B cell (primary cell): ENCODE measurements around the gene PPFIA2. TPM values are rescaled to one million over a fixed set of nuclear protein-coding genes. Genes with fewer than 3 reads are reported as not detected.

Source experiments
- ATAC-seq: fragments of 200-7000 bp; cut with Tn5 transposase; one replicate; pipeline ENCODE4 v1.10.0; 2021; ENCODE audit warnings: low read depth, mild to moderate bottlenecking, moderate number of reproducible peaks, moderate library complexity
- CTCF ChIA-PET: fragments of 350-600 bp; sonication (Branson Sonifier 250); formaldehyde crosslinking; loops from one replicate; lab custom pipeline; 2021; ENCODE audit warnings: antibody characterized with exemption, inconsistent platforms; lab: Charles Lee
- POLR2A ChIA-PET: fragments of 350-600 bp; sonication (Branson Sonifier 250); formaldehyde crosslinking; loops from one replicate; lab custom pipeline; 2021; ENCODE audit warnings: antibody characterized with exemption; lab: Charles Lee
- DNase-seq: peaks from one replicate; pipeline ENCODE4 v3.0.0; 2013
- H2AFZ ChIP-seq: 2 replicates; pipeline ENCODE4 v1.6.1; 2012; ENCODE audit warnings: mild to moderate bottlenecking, low read depth, low read length; ENCODE audit not compliant: insufficient read depth, poor library complexity, severe bottlenecking
- H3K27ac ChIP-seq, 2 donors: 1 replicate in 1 of 2; 2 replicates in 1 of 2; pipeline ENCODE4 v1.5.1; 2012 to 2013; ENCODE audit warnings: low read length in 2 of 2, mild to moderate bottlenecking in 2 of 2, moderate library complexity in 1 of 2
- H3K27me3 ChIP-seq, 4 experiments: fragments of 200-600 bp in 1 of 4; sonication (generic) in 1 of 4; replicated peaks in 1 of 4; 1 replicate in 2 of 4; 2 replicates in 2 of 4; pipeline versions ENCODE4 v1.6.1 to v1.7.0; 2013 to 2016; ENCODE audit warnings: low read length in 3 of 4, mild to moderate bottlenecking in 2 of 4, mixed read lengths in 1 of 4, moderate library complexity in 1 of 4; ENCODE audit not compliant: insufficient read depth in 4 of 4, control insufficient read depth in 3 of 4; ENCODE audit errors: control extremely low read depth in 1 of 4
- H3K36me3 ChIP-seq, 2 experiments: replicated peaks in 1 of 2; 1 replicate in 1 of 2; 2 replicates in 1 of 2; pipeline versions ENCODE4 v1.6.1 to v1.7.1; 2013; ENCODE audit warnings: low read length in 1 of 2; ENCODE audit not compliant: insufficient read depth in 2 of 2, control insufficient read depth in 1 of 2; ENCODE audit errors: control extremely low read depth in 1 of 2, extremely low read depth in 1 of 2
- H3K4me1 ChIP-seq, 2 donors: fragments of 200-600 bp in 1 of 2; sonication (generic) in 1 of 2; 1 replicate in 1 of 2; 2 replicates in 1 of 2; pipeline versions ENCODE4 v1.5.1 to v1.6.1; 2013 to 2017; ENCODE audit warnings: low read length in 2 of 2; ENCODE audit not compliant: control insufficient read depth in 2 of 2, insufficient read depth in 2 of 2
- H3K4me2 ChIP-seq: replicated peaks from 2 replicates; pipeline ENCODE3; 2012; ENCODE audit warnings: mild to moderate bottlenecking, low read depth, low read length; ENCODE audit not compliant: poor library complexity, severe bottlenecking
- H3K4me3 ChIP-seq, 5 experiments: fragments of 200-600 bp in 1 of 5; sonication (generic) in 1 of 5; 1 replicate in 3 of 5; 2 replicates in 2 of 5; pipeline versions ENCODE4 v1.5.1 to v1.7.0; 2011 to 2016; ENCODE audit warnings: low read length in 4 of 5, mild to moderate bottlenecking in 4 of 5, low read depth in 2 of 5, control low read depth in 1 of 5, moderate library complexity in 1 of 5; ENCODE audit not compliant: insufficient read depth in 1 of 5; ENCODE audit errors: control extremely low read depth in 1 of 5, extremely low read depth in 1 of 5
- H3K79me2 ChIP-seq: fragments of 200-600 bp; sonication (generic); one replicate; pipeline ENCODE4 v1.6.0; 2016; ENCODE audit warnings: low read length; ENCODE audit not compliant: control insufficient read depth, insufficient read depth
- H3K9ac ChIP-seq: fragments of 200-600 bp; sonication (generic); 2 replicates; pipeline ENCODE4 v1.6.1; 2017; ENCODE audit warnings: mild to moderate bottlenecking, low read length, moderate library complexity
- H3K9me3 ChIP-seq, 3 donors: one replicate each; pipeline versions ENCODE4 v1.6.1 to v1.7.1; 2013; ENCODE audit warnings: low read length in 2 of 3; ENCODE audit not compliant: control insufficient read depth in 2 of 3, insufficient read depth in 1 of 3; ENCODE audit errors: control extremely low read depth in 1 of 3
- H4K20me1 ChIP-seq: 2 replicates; pipeline ENCODE4 v1.6.0; 2012; ENCODE audit warnings: mild to moderate bottlenecking, low read length; ENCODE audit not compliant: insufficient read depth, control insufficient read depth, poor library complexity, severe bottlenecking
- H3K27ac Mint-ChIP-seq: one replicate; pipeline ENCODE4 v1.8.0; 2021; ENCODE audit warnings: mixed read lengths
- H3K27me3 Mint-ChIP-seq: one replicate; pipeline ENCODE4 v1.8.0; 2021; ENCODE audit warnings: mixed read lengths
- H3K4me1 Mint-ChIP-seq: one replicate; pipeline ENCODE4 v1.8.0; 2021; ENCODE audit warnings: mixed read lengths
- H3K4me3 Mint-ChIP-seq: one replicate; pipeline ENCODE4 v1.8.0; 2021; ENCODE audit warnings: mixed read lengths
- H3K9me3 Mint-ChIP-seq: one replicate; pipeline ENCODE4 v1.8.0; 2022; ENCODE audit warnings: mixed read lengths; ENCODE audit not compliant: insufficient read depth
- CTCF ChIP-seq: fragments of 200-600 bp; IDR thresholded peaks from one replicate; pipeline ENCODE4 v1.8.0; 2022; ENCODE audit warnings: antibody characterized with exemption, mild to moderate bottlenecking
- EZH2 ChIP-seq: IDR thresholded peaks from 2 replicates; pipeline ENCODE4 v1.6.1; 2012; ENCODE audit warnings: borderline replicate concordance, low read depth, mild to moderate bottlenecking, moderate library complexity, low read length; ENCODE audit not compliant: insufficient read depth, poor library complexity, severe bottlenecking
- WGBS: methylation state at CpG from one replicate; pipeline ENCODE4 v1.1.5; 2013; ENCODE audit warnings: missing lambda C conversion rate; ENCODE audit not compliant: insufficient coverage; 5-methylcytosine and 5-hydroxymethylcytosine counted together
- intact Hi-C: fragments of 100-400 bp; cut with micrococcal nuclease; formaldehyde crosslinking; loops from one replicate; pipeline ENCODE4 v1.10.0; 2022
- polyA plus RNA-seq: library from polyadenylated mRNA; depleted of rRNA; stranded (reverse); fragments of >200 nt; gene quantifications from 2 replicates; pipeline ENCODE4 v1.2.3, GENCODE V29; 2012
- total RNA-seq, 2 donors: library from RNA; stranded (reverse); fragments of 120-200 nt in 1 of 2; gene quantifications; 1 replicate in 1 of 2; 2 replicates in 1 of 2; pipeline versions ENCODE4 v1.2.3 to v1.2.4, GENCODE V29; 2013 to 2022

PPFIA2 gene
- total and polyA plus RNA-seq, 2 donors (not counting 1 experiment from before 2014, with no cell fraction given) = not detected

GRCh38 chr12:81297601-81298000 lies 461.5 kb downstream of the PPFIA2 start:
- ATAC-seq = no peak
- no peaks in the 10 kb centered on the region for H3K27me3 ChIP-seq
- no peaks in the 10 kb centered on the region for H3K79me2 ChIP-seq
- ChIA-PET POLR2A (no interaction called here), CTCF (no interaction called here)
- H3K27me3 Mint-ChIP-seq = no peaks in the 10 kb centered on the region
- H3K27ac ChIP-seq = no peak overlapping the region
- H3K4me2 ChIP-seq = no peak overlapping the region
- H3K9ac ChIP-seq = no peak overlapping the region
- no peaks in the 10 kb centered on the region for H3K4me1 Mint-ChIP-seq
- TF ChIP-seq EZH2 (no peak), CTCF (no peak)
- H3K4me3 Mint-ChIP-seq = no peak overlapping the region
- no peaks in the 10 kb centered on the region for H4K20me1 ChIP-seq
- H2AFZ ChIP-seq = no peak overlapping the region
- no peak overlapping the region for H3K27ac Mint-ChIP-seq
- intact Hi-C loops = no loop called here
- no peaks in the 10 kb centered on the region for H3K9me3 Mint-ChIP-seq
- no peaks in the 10 kb centered on the region for H3K4me1 ChIP-seq
- H3K9me3 ChIP-seq = no peaks in the 10 kb centered on the region
- no CpG with 5 or more reads among the region's 3 CpGs for WGBS
- H3K36me3 ChIP-seq = no peaks in the 10 kb centered on the region
- no peak overlapping the region for H3K4me3 ChIP-seq
- DNase-seq = no peak

GRCh38 chr12:81296556-81297305 lies 462.4 kb downstream of the PPFIA2 start:
- intact Hi-C loops = no loop called here
- H3K4me1 ChIP-seq = no peaks in the 10 kb centered on the region
- no peaks in the 10 kb centered on the region for H3K36me3 ChIP-seq
- H3K4me2 ChIP-seq = no peak overlapping the region
- no peaks in the 10 kb centered on the region for H3K79me2 ChIP-seq
- Mint-ChIP-seq H3K27ac (no peak overlapping the region), H3K4me3 (no peak overlapping the region), H3K27me3 (no peaks in the 10 kb centered on the region), H3K9me3 (no peaks in the 10 kb centered on the region), H3K4me1 (no peaks in the 10 kb centered on the region)
- H3K27ac ChIP-seq = no peak overlapping the region
- H4K20me1 ChIP-seq = no peaks in the 10 kb centered on the region
- H3K4me3 ChIP-seq = no peak overlapping the region
- DNase-seq (no peak), ATAC-seq (no peak)
- ChIA-PET CTCF (no interaction called here), POLR2A (no interaction called here)
- no peak overlapping the region for H2AFZ ChIP-seq
- H3K9ac ChIP-seq = no peak overlapping the region
- WGBS = 100% methylated on average over 1 of the region's 2 CpGs
- no peaks in the 10 kb centered on the region for H3K27me3 ChIP-seq
- TF ChIP-seq EZH2 = no peak
- no peak for TF ChIP-seq CTCF
- no peaks in the 10 kb centered on the region for H3K9me3 ChIP-seq
